ENCODE measurements around the gene LKAAEAR1. TPM values are rescaled to one million over a fixed set of nuclear protein-coding genes. Genes with fewer than 3 reads are reported as not detected.

LKAAEAR1 gene
- polyA plus RNA-seq, 1 donor (not counting 4 experiments of a cell fraction or from before 2014, with no cell fraction given) = not detected

DNA sequence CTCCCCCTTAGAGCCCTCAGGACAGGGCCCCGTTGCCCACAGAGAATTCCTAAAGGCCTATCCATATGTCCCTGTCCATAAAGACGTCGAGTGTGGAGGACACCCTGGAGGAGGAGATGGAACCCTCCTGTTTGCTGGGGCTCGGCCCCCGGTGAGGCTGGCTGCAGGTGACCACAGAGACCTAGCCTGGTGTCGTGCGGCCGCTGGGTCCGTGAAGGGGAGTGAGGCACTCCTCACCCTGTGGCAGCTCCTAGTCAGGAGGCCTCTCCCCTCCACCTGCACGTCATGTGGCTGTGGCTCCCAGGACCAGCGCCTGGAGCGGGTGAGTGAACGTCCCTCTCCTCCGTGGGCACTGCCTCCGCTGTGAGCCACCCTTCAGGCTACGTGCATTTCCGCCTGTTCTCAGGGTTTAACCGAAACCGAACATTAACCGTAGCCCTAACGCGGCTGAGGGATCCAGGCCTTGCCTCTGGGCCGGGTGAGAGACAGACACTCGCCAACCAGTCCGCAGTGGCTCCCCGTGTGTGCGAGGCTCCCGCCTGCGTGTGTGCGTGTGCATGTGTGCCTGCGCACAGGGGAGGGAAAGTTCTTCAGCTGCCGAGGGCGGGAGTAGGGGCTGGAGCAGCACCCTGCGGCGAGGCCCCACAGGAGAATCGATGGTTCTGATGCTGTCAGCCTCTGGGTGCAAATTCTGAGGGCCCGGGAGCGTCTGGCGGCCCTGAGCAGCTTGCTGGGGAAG lies 27.1 kb downstream of the LKAAEAR1 start:
- H3K4me1 ChIP-seq (ENCODE audit: control insufficient read depth, extremely low read depth, insufficient read depth, low read length) = peaks cover 29% of the 10 kb centered on the region
- no peak for DNase-seq (ENCODE audit: low read depth, low spot score)
- H3K79me2 ChIP-seq (ENCODE audit: control insufficient read depth, insufficient read depth, low read length) = no peaks in the 10 kb centered on the region
- no peaks in the 10 kb centered on the region for H3K9me3 ChIP-seq (ENCODE audit: control insufficient read depth, low read depth, low read length)
- no peak overlapping the region for H2AFZ ChIP-seq (ENCODE audit: control insufficient read depth, low read length)
- H3K9me1 ChIP-seq (ENCODE audit: control insufficient read depth, extremely low read depth, insufficient read depth, low read length) = no peaks in the 10 kb centered on the region
- TF ChIP-seq, protein P1, sequence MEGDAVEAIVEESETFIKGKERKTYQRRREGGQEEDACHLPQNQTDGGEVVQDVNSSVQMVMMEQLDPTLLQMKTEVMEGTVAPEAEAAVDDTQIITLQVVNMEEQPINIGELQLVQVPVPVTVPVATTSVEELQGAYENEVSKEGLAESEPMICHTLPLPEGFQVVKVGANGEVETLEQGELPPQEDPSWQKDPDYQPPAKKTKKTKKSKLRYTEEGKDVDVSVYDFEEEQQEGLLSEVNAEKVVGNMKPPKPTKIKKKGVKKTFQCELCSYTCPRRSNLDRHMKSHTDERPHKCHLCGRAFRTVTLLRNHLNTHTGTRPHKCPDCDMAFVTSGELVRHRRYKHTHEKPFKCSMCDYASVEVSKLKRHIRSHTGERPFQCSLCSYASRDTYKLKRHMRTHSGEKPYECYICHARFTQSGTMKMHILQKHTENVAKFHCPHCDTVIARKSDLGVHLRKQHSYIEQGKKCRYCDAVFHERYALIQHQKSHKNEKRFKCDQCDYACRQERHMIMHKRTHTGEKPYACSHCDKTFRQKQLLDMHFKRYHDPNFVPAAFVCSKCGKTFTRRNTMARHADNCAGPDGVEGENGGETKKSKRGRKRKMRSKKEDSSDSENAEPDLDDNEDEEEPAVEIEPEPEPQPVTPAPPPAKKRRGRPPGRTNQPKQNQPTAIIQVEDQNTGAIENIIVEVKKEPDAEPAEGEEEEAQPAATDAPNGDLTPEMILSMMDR (optimal IDR thresholded peaks at IDR 0.05 in 1 of 3, IDR thresholded peaks at IDR 0.05 in 1 of 3, conservative IDR thresholded peaks at IDR 0.05 in 1 of 3; ENCODE audit: extremely low read depth in 1 of 3, insufficient read depth in 2 of 3, low read length in 3 of 3) = no peak
- TF ChIP-seq EZH2 (IDR thresholded peaks at IDR 0.05; ENCODE audit: low read length) = no peak
- H3K27me3 ChIP-seq (ENCODE audit: control insufficient read depth, extremely low read depth, insufficient read depth, low read length) = no peaks in the 10 kb centered on the region
- no peak overlapping the region for H3K27ac ChIP-seq (ENCODE audit: control insufficient read depth, insufficient read depth, low read length)
- no peak overlapping the region for H3K4me3 ChIP-seq (ENCODE audit: control insufficient read depth in 2 of 3, extremely low read depth in 1 of 3, insufficient read depth in 2 of 3, low read depth in 1 of 3, low read length in 3 of 3)
- H4K20me1 ChIP-seq (ENCODE audit: control insufficient read depth, extremely low read depth, insufficient read depth, low read length) = peaks cover 2% of the 10 kb centered on the region
- no peak overlapping the region for H3K9ac ChIP-seq (ENCODE audit: control insufficient read depth, extremely low read depth, insufficient read depth, low read length)
- dilution Hi-C loops (cut with MboI; ENCODE audit: extremely low pct_ligation_motif_present, low sequenced_read_pairs) = no loop called here
- no peak overlapping the region for H3K4me2 ChIP-seq (ENCODE audit: control insufficient read depth, extremely low read depth, insufficient read depth, low read depth, low read length)
- FAIRE-seq = no peak
- H3K36me3 ChIP-seq (ENCODE audit: control insufficient read depth in 2 of 2, extremely low read depth in 1 of 2, insufficient read depth in 2 of 2, low read length in 2 of 2) = no peaks in the 10 kb centered on the region

DNA sequence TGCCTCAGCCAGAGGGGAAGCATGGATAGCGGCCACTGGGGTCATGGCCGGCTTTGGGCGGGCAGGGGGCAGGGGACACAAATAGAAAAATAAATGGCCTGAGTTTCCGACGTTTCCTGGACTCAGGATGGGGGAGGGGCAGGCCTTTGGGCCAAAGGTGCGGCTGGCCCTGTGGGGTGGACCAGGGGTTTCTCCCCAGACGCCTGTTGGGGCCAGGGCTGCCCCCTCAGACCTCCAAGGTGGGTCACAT lies 27.6 kb downstream of the LKAAEAR1 start:
- FAIRE-seq = no peak
- no peak for DNase-seq (ENCODE audit: low read depth, low spot score)
- Histone ChIP-seq H3K9ac (ENCODE audit: control insufficient read depth, extremely low read depth, insufficient read depth, low read length) (no peak overlapping the region), H3K79me2 (ENCODE audit: control insufficient read depth, insufficient read depth, low read length) (no peaks in the 10 kb centered on the region), H3K36me3 (ENCODE audit: control insufficient read depth in 2 of 2, extremely low read depth in 1 of 2, insufficient read depth in 2 of 2, low read length in 2 of 2) (no peaks in the 10 kb centered on the region), H3K9me3 (ENCODE audit: control insufficient read depth, low read depth, low read length) (no peaks in the 10 kb centered on the region), H3K4me3 (ENCODE audit: control insufficient read depth in 2 of 3, extremely low read depth in 1 of 3, insufficient read depth in 2 of 3, low read depth in 1 of 3, low read length in 3 of 3) (no peak overlapping the region), H3K27me3 (ENCODE audit: control insufficient read depth, extremely low read depth, insufficient read depth, low read length) (no peaks in the 10 kb centered on the region), H3K4me1 (ENCODE audit: control insufficient read depth, extremely low read depth, insufficient read depth, low read length) (peaks cover 28% of the 10 kb centered on the region), H3K9me1 (ENCODE audit: control insufficient read depth, extremely low read depth, insufficient read depth, low read length) (no peaks in the 10 kb centered on the region), H2AFZ (ENCODE audit: control insufficient read depth, low read length) (no peak overlapping the region), H3K4me2 (ENCODE audit: control insufficient read depth, extremely low read depth, insufficient read depth, low read depth, low read length) (no peak overlapping the region), H4K20me1 (ENCODE audit: control insufficient read depth, extremely low read depth, insufficient read depth, low read length) (peaks cover 2% of the 10 kb centered on the region), H3K27ac (ENCODE audit: control insufficient read depth, insufficient read depth, low read length) (no peak overlapping the region)
- no peak for TF ChIP-seq EZH2 (IDR thresholded peaks at IDR 0.05; ENCODE audit: low read length)
- TF ChIP-seq, protein P1 (optimal IDR thresholded peaks at IDR 0.05 in 1 of 3, IDR thresholded peaks at IDR 0.05 in 1 of 3, conservative IDR thresholded peaks at IDR 0.05 in 1 of 3; ENCODE audit: extremely low read depth in 1 of 3, insufficient read depth in 2 of 3, low read length in 3 of 3) = no peak
- dilution Hi-C loops (cut with MboI; ENCODE audit: extremely low pct_ligation_motif_present, low sequenced_read_pairs) = no loop called here
